IMR-90 (cell line): ENCODE measurements around the gene ZNF541. TPM values are rescaled to one million over a fixed set of nuclear protein-coding genes. Genes with fewer than 3 reads are reported as not detected.

Experiments used
- ATAC-seq: fragments of 200-7000 bp; cut with Tn5 transposase; 2 replicates; pipeline ENCODE4 v1.9.1; 2020; ENCODE audit warnings: low read depth, mild to moderate bottlenecking, moderate library complexity
- BruUV-seq: library from RNA; stranded (reverse); fragments of 400-500 nt; replicated peaks from 2 replicates; lab custom pipeline; 2021; lab: Mats Ljungman, UMichigan
- CTCF ChIA-PET: fragments of 300-600 bp; formaldehyde crosslinking; extraction: SDS; loops from one replicate; lab custom pipeline; 2021; ENCODE audit warnings: antibody characterized with exemption; lab: Yijun Ruan, JAX
- POLR2A ChIA-PET: fragments of 300-600 bp; sonication (Branson Sonifier 250); formaldehyde crosslinking; loops from one replicate; lab custom pipeline; 2022; ENCODE audit warnings: antibody characterized with exemption; ENCODE audit not compliant: unreplicated experiment; lab: Charles Lee
- DNase-seq: peaks from one replicate; pipeline ENCODE4 v3.0.0; 2013
- H2AFZ ChIP-seq: replicated peaks from 2 replicates; pipeline ENCODE3; 2013; ENCODE audit warnings: low read length, mild to moderate bottlenecking; ENCODE audit not compliant: poor library complexity
- H2AK5ac ChIP-seq: 2 replicates; pipeline ENCODE4 v1.6.1; 2013; ENCODE audit warnings: low read depth, low read length, inconsistent platforms
- H2AK9ac ChIP-seq: replicated peaks from 2 replicates; pipeline ENCODE3; 2013; ENCODE audit warnings: mild to moderate bottlenecking, low read depth, low read length, moderate library complexity; ENCODE audit not compliant: poor library complexity
- H2BK120ac ChIP-seq: 2 replicates; pipeline ENCODE4 v1.6.1; 2013; ENCODE audit warnings: low read depth, low read length, inconsistent platforms
- H2BK15ac ChIP-seq: 3 replicates; pipeline ENCODE4 v1.6.1; 2013; ENCODE audit warnings: low read depth, low read length, inconsistent platforms
- H2BK20ac ChIP-seq: 2 replicates; pipeline ENCODE4 v1.6.1; 2013; ENCODE audit warnings: low read depth, mild to moderate bottlenecking, inconsistent platforms, low read length, moderate library complexity
- H2BK5ac ChIP-seq: 2 replicates; pipeline ENCODE4 v1.6.1; 2013; ENCODE audit warnings: mild to moderate bottlenecking, low read depth, low read length, inconsistent platforms; ENCODE audit not compliant: poor library complexity, severe bottlenecking
- H3K14ac ChIP-seq: replicated peaks from 2 replicates; pipeline ENCODE4 v1.6.1; 2013; ENCODE audit warnings: low read depth, low read length, inconsistent platforms
- H3K18ac ChIP-seq: 2 replicates; pipeline ENCODE4 v1.6.1; 2013; ENCODE audit warnings: low read depth, low read length, control low read depth
- H3K23ac ChIP-seq: 2 replicates; pipeline ENCODE4 v1.6.1; 2013; ENCODE audit warnings: low read depth, low read length, inconsistent platforms
- H3K27ac ChIP-seq: 2 replicates; pipeline ENCODE4 v1.5.1; 2013; ENCODE audit warnings: mild to moderate bottlenecking, control low read depth, low read length; ENCODE audit not compliant: insufficient read depth
- H3K27me3 ChIP-seq: 2 replicates; pipeline ENCODE4 v1.6.1; 2013; ENCODE audit warnings: low read length; ENCODE audit not compliant: control insufficient read depth, insufficient read depth
- H3K36me3 ChIP-seq: 2 replicates; pipeline ENCODE4 v1.6.1; 2013; ENCODE audit warnings: low read length, mixed read lengths; ENCODE audit not compliant: control insufficient read depth, insufficient read depth
- H3K4ac ChIP-seq: 2 replicates; pipeline ENCODE4 v1.6.1; 2013; ENCODE audit warnings: low read depth, low read length, inconsistent platforms
- H3K4me1 ChIP-seq: 2 replicates; pipeline ENCODE4 v1.6.1; 2013; ENCODE audit warnings: low read length, mixed read lengths; ENCODE audit not compliant: control insufficient read depth, insufficient read depth
- H3K4me2 ChIP-seq: 2 replicates; pipeline ENCODE4 v1.6.1; 2013; ENCODE audit warnings: low read depth, mild to moderate bottlenecking, control low read depth, low read length, moderate library complexity
- H3K4me3 ChIP-seq: 2 replicates; pipeline ENCODE4 v1.5.1; 2013; ENCODE audit warnings: low read depth, mild to moderate bottlenecking, control low read depth, low read length, moderate library complexity; ENCODE audit not compliant: insufficient read depth
- H3K56ac ChIP-seq: 2 replicates; pipeline ENCODE4 v1.6.1; 2013; ENCODE audit warnings: low read length, inconsistent platforms; ENCODE audit not compliant: insufficient read depth; ENCODE audit errors: extremely low read depth
- H3K79me1 ChIP-seq, 2 experiments: 2 replicates each; pipeline ENCODE4 v1.6.1; 2013; ENCODE audit warnings: low read length in 2 of 2, inconsistent platforms in 1 of 2, low read depth in 1 of 2
- H3K9ac ChIP-seq: 2 replicates; pipeline ENCODE4 v1.6.1; 2013; ENCODE audit warnings: low read depth, low read length, control low read depth
- H3K9me1 ChIP-seq: 2 replicates; pipeline ENCODE4 v1.6.1; 2013; ENCODE audit warnings: low read length, inconsistent platforms; ENCODE audit not compliant: insufficient read depth
- H3K9me3 ChIP-seq: 2 replicates; pipeline ENCODE4 v1.6.1; 2013; ENCODE audit warnings: low read length; ENCODE audit not compliant: control insufficient read depth, insufficient read depth
- H4K20me1 ChIP-seq: 2 replicates; pipeline ENCODE4 v1.6.1; 2013; ENCODE audit warnings: low read length, inconsistent platforms; ENCODE audit not compliant: insufficient read depth
- H4K5ac ChIP-seq: 2 replicates; pipeline ENCODE4 v1.6.1; 2013; ENCODE audit warnings: mild to moderate bottlenecking, low read depth, low read length, control low read depth
- H4K8ac ChIP-seq, 2 experiments: 2 replicates each; pipeline ENCODE4 v1.6.1; 2013; ENCODE audit warnings: low read depth in 2 of 2, low read length in 2 of 2, control low read depth in 1 of 2, inconsistent platforms in 1 of 2
- H4K91ac ChIP-seq: 2 replicates; pipeline ENCODE4 v1.6.1; 2013; ENCODE audit warnings: low read depth, low read length, inconsistent platforms; ENCODE audit not compliant: insufficient read depth
- BHLHE40 ChIP-seq: fragments of 150-350 bp; IDR thresholded peaks from 2 replicates; pipeline ENCODE4 v1.6.1; 2016; ENCODE audit warnings: mild to moderate bottlenecking, low read depth, low read length
- CHD1 ChIP-seq: IDR thresholded peaks from 2 replicates; pipeline ENCODE4 v1.6.1; 2012; ENCODE audit warnings: low read depth, low read length, improper control_type of control experiment
- FOS ChIP-seq: fragments of 150-350 bp; IDR thresholded peaks from 2 replicates; pipeline ENCODE4 v1.6.1; 2016; ENCODE audit warnings: low read depth, low read length
- MAFK ChIP-seq: IDR thresholded peaks from 2 replicates; pipeline ENCODE4 v1.6.1; 2012; ENCODE audit warnings: low read depth, low read length, improper control_type of control experiment
- MAZ ChIP-seq: IDR thresholded peaks from 2 replicates; pipeline ENCODE4 v1.6.1; 2012; ENCODE audit warnings: low read depth, mild to moderate bottlenecking, low read length, improper control_type of control experiment, moderate library complexity, borderline replicate concordance
- NFE2L2 ChIP-seq: fragments of 150-350 bp; IDR thresholded peaks from 2 replicates; pipeline ENCODE4 v1.6.1; 2016; ENCODE audit warnings: low read depth, mild to moderate bottlenecking, low read length
- RAD21 ChIP-seq: IDR thresholded peaks from 2 replicates; pipeline ENCODE4 v1.6.1; 2012; ENCODE audit warnings: low read length, improper control_type of control experiment
- RCOR1 ChIP-seq: IDR thresholded peaks from 2 replicates; pipeline ENCODE4 v1.6.1; 2012; ENCODE audit warnings: mild to moderate bottlenecking, low read length, improper control_type of control experiment; ENCODE audit not compliant: insufficient replicate concordance
- RFX5 ChIP-seq: IDR thresholded peaks from 2 replicates; pipeline ENCODE4 v1.8.0; 2012; ENCODE audit warnings: low read depth, mild to moderate bottlenecking, low read length, moderate library complexity
- WGBS, 2 experiments: methylation state at CpG; one replicate each; pipeline versions ENCODE4 v1.1.5 to v1.1.7; 2013; ENCODE audit warnings: missing lambda C conversion rate in 2 of 2; ENCODE audit not compliant: insufficient read length in 1 of 2; ENCODE audit errors: extremely low coverage in 2 of 2; 5-methylcytosine and 5-hydroxymethylcytosine counted together
- dilution Hi-C: fragments of 300-500 bp; cut with HindIII; formaldehyde crosslinking; loops from one replicate; pipeline ENCODE4 v1.14.3; 2018; ENCODE audit warnings: low sequenced_read_pairs; ENCODE audit not compliant: unreplicated experiment
- in situ Hi-C: fragments of 300-500 bp; cut with MboI; formaldehyde crosslinking; loops from 3 replicates; pipeline ENCODE4 v1.14.3; 2019; ENCODE audit warnings: low sequenced_read_pairs, inconsistent platforms, mixed read lengths
- intact Hi-C: fragments of 100-400 bp; cut with micrococcal nuclease; formaldehyde crosslinking; loops from 2 replicates; pipeline ENCODE4 v1.10.0; 2022
- polyA plus RNA-seq, 3 experiments: library from polyadenylated mRNA; depleted of rRNA; stranded (reverse); fragments of >200 nt; gene quantifications; 2 replicates each; pipeline ENCODE4 v1.2.3, GENCODE V29; 2012; ENCODE audit warnings: low replicate concordance in 1 of 3
- total RNA-seq: library from RNA; depleted of rRNA; stranded (reverse); fragments of >200 nt; gene quantifications from 2 replicates; pipeline ENCODE4 v1.2.3, GENCODE V29; 2012

Gene ZNF541
- total and polyA plus RNA-seq, 2 of the 4 experiments (the other 2 are of a cell fraction) = not detected

DNA sequence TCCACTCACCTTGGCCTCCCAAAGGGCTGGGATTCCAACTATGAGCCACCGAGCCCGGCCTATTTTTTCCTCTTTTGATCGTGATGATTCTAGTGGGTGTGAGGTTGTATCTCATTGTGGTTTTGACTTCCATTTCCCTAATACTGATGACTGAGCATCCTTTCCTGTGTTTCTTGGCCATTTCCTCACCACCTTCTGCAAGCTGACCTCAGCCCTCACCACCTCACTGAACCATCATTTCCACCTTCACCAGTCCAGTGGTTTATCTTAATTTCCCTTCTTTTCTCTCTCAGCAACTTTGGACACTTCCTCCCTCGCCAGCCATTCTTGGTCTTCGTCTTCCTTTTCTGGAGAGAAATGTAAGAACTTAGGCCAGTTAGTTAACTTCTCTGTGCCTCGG is 23.0 kb upstream of the ZNF541 start:
- no peak overlapping the region for H3K27ac ChIP-seq
- peak overlapping the region; percentile 15; the same call in 1 of the 3 replicates for H2BK15ac ChIP-seq
- H3K18ac ChIP-seq = no peak overlapping the region
- dilution Hi-C loops = no loop called here
- ATAC-seq = no peak
- no peak overlapping the region for H3K4me2 ChIP-seq
- H3K56ac ChIP-seq = no peak overlapping the region
- H3K4me1 ChIP-seq = peaks cover 3% of the 10 kb centered on the region; the same call in 1 of the 2 replicates
- H3K4me3 ChIP-seq = no peak overlapping the region
- no peak overlapping the region; the same call in 1 of the 2 replicates for H4K91ac ChIP-seq
- no peak overlapping the region; the same call in 1 of the 2 replicates for H2AK5ac ChIP-seq
- no peak overlapping the region for H4K5ac ChIP-seq
- no peaks in the 10 kb centered on the region for H3K9me3 ChIP-seq
- no peaks in the 10 kb centered on the region for H3K27me3 ChIP-seq
- no TSS peak for BruUV-seq
- intact Hi-C loops = loop anchor here (5.0 kb wide), 1 partner anchor 169 kb away; no protein-coding TSS in a partner anchor
- TF ChIP-seq RAD21 = no peak
- TF ChIP-seq FOS = no peak
- no peak for TF ChIP-seq MAFK
- no peak for TF ChIP-seq CHD1
- TF ChIP-seq MAZ = no peak
- no peak for TF ChIP-seq NFE2L2
- no peak for TF ChIP-seq BHLHE40
- no peak for TF ChIP-seq RFX5
- TF ChIP-seq RCOR1 = no peak
- POLR2A ChIA-PET = no interaction called here
- H2AK9ac ChIP-seq = no peak overlapping the region
- H3K14ac ChIP-seq = peak overlapping the region; percentile 60; the same call in 1 of the 2 replicates
- peaks cover 8% of the 10 kb centered on the region; the same call in 1 of the 2 replicates for H3K9me1 ChIP-seq
- no peak overlapping the region for H2BK120ac ChIP-seq
- H2BK5ac ChIP-seq = no peak overlapping the region
- H2BK20ac ChIP-seq = peak overlapping the region; percentile 57
- peaks cover 0 to 8% of the 10 kb centered on the region in 2 experiments; a peak in 1 of 4 replicates for H3K79me1 ChIP-seq
- CTCF ChIA-PET = no interaction called here
- H4K8ac ChIP-seq = no peak overlapping the region; a peak in 1 of 4 replicates
- no peak overlapping the region for H3K23ac ChIP-seq
- in situ Hi-C loops = no loop called here
- no CpG with 5 or more reads among the region's 6 CpGs for WGBS, 2 experiments
- H2AFZ ChIP-seq = no peak overlapping the region
- peak overlapping the region; percentile 53; the same call in 1 of the 2 replicates for H3K4ac ChIP-seq
- H3K9ac ChIP-seq = no peak overlapping the region
- no peaks in the 10 kb centered on the region for H3K36me3 ChIP-seq
- no peak for DNase-seq
- no peaks in the 10 kb centered on the region for H4K20me1 ChIP-seq
